ENCODE measurements around the gene NEXN. TPM values are rescaled to one million over a fixed set of nuclear protein-coding genes. Genes with fewer than 3 reads are reported as not detected.

The NEXN gene
- total RNA-seq (2021) (1.4 to 2.5 TPM (median 1.6 TPM) in 3 replicates), Bru-seq, nascent RNA (percentile 52 among the genes with signal in this experiment)
- long read RNA-seq, experiment 1, transcript NEXN-201 (12 exons, 3,195 nt) = major isoform, 12 of 26 reads
- long read RNA-seq, experiment 1, partial matches to known transcripts = 9 of 26 reads
- long read RNA-seq, experiment 1, other reads (novel, unspliced or antisense) = 3 of 26 reads
- long read RNA-seq, experiment 2, partial matches to known transcripts = 1 of 1 reads
- long read RNA-seq, experiment 2, other reads (novel, unspliced or antisense) = 0 of 1 reads
- long read RNA-seq, experiment 3, partial matches to known transcripts = 7 of 13 reads
- long read RNA-seq, experiment 3, other reads (novel, unspliced or antisense) = 2 of 13 reads

DNA sequence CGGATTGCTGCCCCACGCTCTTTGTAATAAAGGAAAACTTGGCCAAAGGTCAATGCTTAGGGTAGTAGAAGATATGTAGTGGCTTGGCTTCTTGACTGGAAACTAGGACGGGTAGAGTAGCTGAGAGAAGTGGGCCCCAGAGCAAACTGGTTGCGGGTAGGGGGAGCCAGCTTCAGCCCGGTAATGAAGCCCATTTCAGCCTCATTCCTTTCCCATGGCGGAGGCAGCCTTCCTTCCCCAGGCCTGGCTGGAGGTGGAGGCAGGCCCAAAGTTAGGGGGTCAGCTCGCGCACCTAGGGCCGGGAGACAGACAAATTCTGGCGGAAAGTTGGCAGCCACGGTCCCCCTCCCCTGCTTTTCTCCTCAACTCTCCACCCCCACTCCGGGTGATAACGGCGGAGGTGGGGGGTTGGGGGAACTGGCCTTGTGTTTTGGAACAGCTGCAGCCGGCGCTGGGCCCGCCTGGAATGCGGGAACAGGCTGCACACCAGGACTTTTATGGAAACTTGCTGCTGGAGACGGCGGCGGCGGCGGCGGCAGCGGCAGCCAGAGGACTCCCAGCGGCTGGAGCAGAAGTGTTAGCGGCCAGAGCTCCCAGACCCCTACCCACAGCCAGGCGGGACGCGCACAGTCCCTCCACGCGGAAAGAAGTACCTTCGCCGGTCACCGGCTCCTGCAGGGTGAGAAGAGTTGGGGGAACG lies at the start of gene NEXN:
TSS of gene NEXN (plus strand) at position 544 of the 700 bp plus-strand sequence. CDS start 27,483 bp downstream, outside the sequence.
- Mint-ChIP-seq H3K4me3 (peak within 1 kb of the TSS; percentile 91), H3K9me3 (no peaks in the 10 kb centered on the region), H3K27ac (peak within 1 kb of the TSS; percentile 87), H3K27me3 (ENCODE audit: low read depth) (peaks cover 2% of the 10 kb centered on the region; the same call in 1 of the 2 replicates), H3K4me1 (peaks cover 12% of the 10 kb centered on the region), H3K36me3 (no peaks in the 10 kb centered on the region; the same call in 1 of the 2 replicates)
- CTCF ChIA-PET = interaction anchor here (0.7 to 1.7 kb wide), 6 partner anchors 12 to 227 kb away, joined by 3 to 10 read pairs (median 4); no protein-coding TSS in a partner anchor
- ATAC-seq (peak; percentile 60), DNase-seq (ENCODE audit: low spot score) (peak; percentile 79)
- TF ChIP-seq ZNF281 (CRISPR knock-in tag; IDR thresholded peaks at IDR 0.05) = peak; percentile 67; the same call in 1 of the 2 replicates
- no peak for TF ChIP-seq E2F1 (CRISPR knock-in tag; IDR thresholded peaks at IDR 0.05)
- peak; percentile 3; the same call in 1 of the 2 replicates for TF ChIP-seq ZNF121 (CRISPR knock-in tag; IDR thresholded peaks at IDR 0.05)
- TF ChIP-seq, protein P1, sequence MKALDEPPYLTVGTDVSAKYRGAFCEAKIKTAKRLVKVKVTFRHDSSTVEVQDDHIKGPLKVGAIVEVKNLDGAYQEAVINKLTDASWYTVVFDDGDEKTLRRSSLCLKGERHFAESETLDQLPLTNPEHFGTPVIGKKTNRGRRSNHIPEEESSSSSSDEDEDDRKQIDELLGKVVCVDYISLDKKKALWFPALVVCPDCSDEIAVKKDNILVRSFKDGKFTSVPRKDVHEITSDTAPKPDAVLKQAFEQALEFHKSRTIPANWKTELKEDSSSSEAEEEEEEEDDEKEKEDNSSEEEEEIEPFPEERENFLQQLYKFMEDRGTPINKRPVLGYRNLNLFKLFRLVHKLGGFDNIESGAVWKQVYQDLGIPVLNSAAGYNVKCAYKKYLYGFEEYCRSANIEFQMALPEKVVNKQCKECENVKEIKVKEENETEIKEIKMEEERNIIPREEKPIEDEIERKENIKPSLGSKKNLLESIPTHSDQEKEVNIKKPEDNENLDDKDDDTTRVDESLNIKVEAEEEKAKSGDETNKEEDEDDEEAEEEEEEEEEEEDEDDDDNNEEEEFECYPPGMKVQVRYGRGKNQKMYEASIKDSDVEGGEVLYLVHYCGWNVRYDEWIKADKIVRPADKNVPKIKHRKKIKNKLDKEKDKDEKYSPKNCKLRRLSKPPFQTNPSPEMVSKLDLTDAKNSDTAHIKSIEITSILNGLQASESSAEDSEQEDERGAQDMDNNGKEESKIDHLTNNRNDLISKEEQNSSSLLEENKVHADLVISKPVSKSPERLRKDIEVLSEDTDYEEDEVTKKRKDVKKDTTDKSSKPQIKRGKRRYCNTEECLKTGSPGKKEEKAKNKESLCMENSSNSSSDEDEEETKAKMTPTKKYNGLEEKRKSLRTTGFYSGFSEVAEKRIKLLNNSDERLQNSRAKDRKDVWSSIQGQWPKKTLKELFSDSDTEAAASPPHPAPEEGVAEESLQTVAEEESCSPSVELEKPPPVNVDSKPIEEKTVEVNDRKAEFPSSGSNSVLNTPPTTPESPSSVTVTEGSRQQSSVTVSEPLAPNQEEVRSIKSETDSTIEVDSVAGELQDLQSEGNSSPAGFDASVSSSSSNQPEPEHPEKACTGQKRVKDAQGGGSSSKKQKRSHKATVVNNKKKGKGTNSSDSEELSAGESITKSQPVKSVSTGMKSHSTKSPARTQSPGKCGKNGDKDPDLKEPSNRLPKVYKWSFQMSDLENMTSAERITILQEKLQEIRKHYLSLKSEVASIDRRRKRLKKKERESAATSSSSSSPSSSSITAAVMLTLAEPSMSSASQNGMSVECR (CRISPR knock-in tag; IDR thresholded peaks at IDR 0.05; ENCODE audit: borderline replicate concordance) = 0 out of 2 replicates have a peak, but pooled peaks have one; percentile 29
- TF ChIP-seq, protein P2, sequence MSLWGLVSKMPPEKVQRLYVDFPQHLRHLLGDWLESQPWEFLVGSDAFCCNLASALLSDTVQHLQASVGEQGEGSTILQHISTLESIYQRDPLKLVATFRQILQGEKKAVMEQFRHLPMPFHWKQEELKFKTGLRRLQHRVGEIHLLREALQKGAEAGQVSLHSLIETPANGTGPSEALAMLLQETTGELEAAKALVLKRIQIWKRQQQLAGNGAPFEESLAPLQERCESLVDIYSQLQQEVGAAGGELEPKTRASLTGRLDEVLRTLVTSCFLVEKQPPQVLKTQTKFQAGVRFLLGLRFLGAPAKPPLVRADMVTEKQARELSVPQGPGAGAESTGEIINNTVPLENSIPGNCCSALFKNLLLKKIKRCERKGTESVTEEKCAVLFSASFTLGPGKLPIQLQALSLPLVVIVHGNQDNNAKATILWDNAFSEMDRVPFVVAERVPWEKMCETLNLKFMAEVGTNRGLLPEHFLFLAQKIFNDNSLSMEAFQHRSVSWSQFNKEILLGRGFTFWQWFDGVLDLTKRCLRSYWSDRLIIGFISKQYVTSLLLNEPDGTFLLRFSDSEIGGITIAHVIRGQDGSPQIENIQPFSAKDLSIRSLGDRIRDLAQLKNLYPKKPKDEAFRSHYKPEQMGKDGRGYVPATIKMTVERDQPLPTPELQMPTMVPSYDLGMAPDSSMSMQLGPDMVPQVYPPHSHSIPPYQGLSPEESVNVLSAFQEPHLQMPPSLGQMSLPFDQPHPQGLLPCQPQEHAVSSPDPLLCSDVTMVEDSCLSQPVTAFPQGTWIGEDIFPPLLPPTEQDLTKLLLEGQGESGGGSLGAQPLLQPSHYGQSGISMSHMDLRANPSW (CRISPR knock-in tag; conservative IDR thresholded peaks at IDR 0.05; ENCODE audit: low read depth) = no peak
- TF ChIP-seq OVOL2 (CRISPR knock-in tag; IDR thresholded peaks at IDR 0.05; ENCODE audit: borderline replicate concordance) = no peak
- no peak for TF ChIP-seq ZSCAN18 (CRISPR knock-in tag; IDR thresholded peaks at IDR 0.05)
- 0 out of 2 replicates have a peak, but pooled peaks have one; percentile 10 for TF ChIP-seq USF1 (CRISPR knock-in tag; IDR thresholded peaks at IDR 0.05)
- TF ChIP-seq, protein P3, sequence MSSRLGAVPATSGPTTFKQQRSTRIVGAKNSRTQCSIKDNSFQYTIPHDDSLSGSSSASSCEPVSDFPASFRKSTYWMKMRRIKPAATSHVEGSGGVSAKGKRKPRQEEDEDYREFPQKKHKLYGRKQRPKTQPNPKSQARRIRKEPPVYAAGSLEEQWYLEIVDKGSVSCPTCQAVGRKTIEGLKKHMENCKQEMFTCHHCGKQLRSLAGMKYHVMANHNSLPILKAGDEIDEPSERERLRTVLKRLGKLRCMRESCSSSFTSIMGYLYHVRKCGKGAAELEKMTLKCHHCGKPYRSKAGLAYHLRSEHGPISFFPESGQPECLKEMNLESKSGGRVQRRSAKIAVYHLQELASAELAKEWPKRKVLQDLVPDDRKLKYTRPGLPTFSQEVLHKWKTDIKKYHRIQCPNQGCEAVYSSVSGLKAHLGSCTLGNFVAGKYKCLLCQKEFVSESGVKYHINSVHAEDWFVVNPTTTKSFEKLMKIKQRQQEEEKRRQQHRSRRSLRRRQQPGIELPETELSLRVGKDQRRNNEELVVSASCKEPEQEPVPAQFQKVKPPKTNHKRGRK (CRISPR knock-in tag; IDR thresholded peaks at IDR 0.05; ENCODE audit: borderline replicate concordance) = peak; percentile 40; the same call in 1 of the 2 replicates
- TF ChIP-seq ZNF317 (CRISPR knock-in tag; IDR thresholded peaks at IDR 0.05; ENCODE audit: borderline replicate concordance, low read depth) = no peak
- peak; percentile 77; the same call in 1 of the 2 replicates for TF ChIP-seq FOXP1 (CRISPR knock-in tag; IDR thresholded peaks at IDR 0.05; ENCODE audit: borderline replicate concordance)
- TF ChIP-seq SP1 (CRISPR knock-in tag; conservative IDR thresholded peaks at IDR 0.05) = peak; percentile 19; the same call in 1 of the 2 replicates
- POLR2A ChIA-PET = interaction anchor here (0.6 to 1.4 kb wide), 3 partner anchors 90 to 200 kb away, joined by 3 to 8 read pairs (median 7); partner anchors contain the start of genes FUBP1 and MIGA1
